Activated CD8-positive, alpha-beta T cell treated with anti-CD3 and anti-CD28 coated beads for 36 hours (primary cell): ENCODE results near the gene TMEM82. TPM values are rescaled to one million over a fixed set of nuclear protein-coding genes. Genes with fewer than 3 reads are reported as not detected.

Source experiments
- ATAC-seq: fragments of 200-7000 bp; cut with Tn5 transposase; one replicate; pipeline ENCODE4 v1.10.0; 2021; ENCODE audit warnings: mild to moderate bottlenecking, moderate library complexity
- CTCF ChIA-PET: fragments of 350-600 bp; sonication (Branson Sonifier 250); formaldehyde crosslinking; loops from one replicate; lab custom pipeline; 2021; ENCODE audit warnings: antibody characterized with exemption; lab: Charles Lee
- POLR2A ChIA-PET: fragments of 350-600 bp; sonication (Branson Sonifier 250); formaldehyde crosslinking; loops from one replicate; lab custom pipeline; 2021; ENCODE audit warnings: antibody characterized with exemption; lab: Charles Lee
- DNase-seq: peaks from one replicate; pipeline ENCODE4 v3.0.0-alpha.2; 2020
- H3K27ac Mint-ChIP-seq: one replicate; pipeline ENCODE4 v1.8.0; 2021; ENCODE audit warnings: mild to moderate bottlenecking, mixed read lengths
- H3K27me3 Mint-ChIP-seq: one replicate; pipeline ENCODE4 v1.8.0; 2021; ENCODE audit warnings: mixed read lengths
- H3K36me3 Mint-ChIP-seq: one replicate; pipeline ENCODE4 v1.8.0; 2021; ENCODE audit warnings: low read depth, mixed read lengths
- H3K4me1 Mint-ChIP-seq: one replicate; pipeline ENCODE4 v1.8.0; 2021; ENCODE audit warnings: low read depth, mixed read lengths
- H3K4me3 Mint-ChIP-seq: one replicate; pipeline ENCODE4 v1.8.0; 2021; ENCODE audit warnings: mild to moderate bottlenecking, moderate library complexity, mixed read lengths
- H3K9me3 Mint-ChIP-seq: one replicate; pipeline ENCODE4 v1.8.0; 2021; ENCODE audit warnings: mixed read lengths
- intact Hi-C: fragments of 100-400 bp; cut with micrococcal nuclease; formaldehyde crosslinking; loops from one replicate; pipeline ENCODE4 v1.10.0; 2022
- total RNA-seq, 2 experiments: library from RNA; stranded (reverse); gene quantifications; one replicate each; pipeline ENCODE4 v1.2.3, GENCODE V29; 2021
- TF ChIP-seq, protein P1 (sequence below): fragments of 200-600 bp; IDR thresholded peaks from one replicate; pipeline ENCODE4 v1.8.0; 2022; ENCODE audit warnings: antibody characterized with exemption, mild to moderate bottlenecking

TMEM82 gene
- total RNA-seq, 2 experiments from 2014 or later = not detected

DNA sequence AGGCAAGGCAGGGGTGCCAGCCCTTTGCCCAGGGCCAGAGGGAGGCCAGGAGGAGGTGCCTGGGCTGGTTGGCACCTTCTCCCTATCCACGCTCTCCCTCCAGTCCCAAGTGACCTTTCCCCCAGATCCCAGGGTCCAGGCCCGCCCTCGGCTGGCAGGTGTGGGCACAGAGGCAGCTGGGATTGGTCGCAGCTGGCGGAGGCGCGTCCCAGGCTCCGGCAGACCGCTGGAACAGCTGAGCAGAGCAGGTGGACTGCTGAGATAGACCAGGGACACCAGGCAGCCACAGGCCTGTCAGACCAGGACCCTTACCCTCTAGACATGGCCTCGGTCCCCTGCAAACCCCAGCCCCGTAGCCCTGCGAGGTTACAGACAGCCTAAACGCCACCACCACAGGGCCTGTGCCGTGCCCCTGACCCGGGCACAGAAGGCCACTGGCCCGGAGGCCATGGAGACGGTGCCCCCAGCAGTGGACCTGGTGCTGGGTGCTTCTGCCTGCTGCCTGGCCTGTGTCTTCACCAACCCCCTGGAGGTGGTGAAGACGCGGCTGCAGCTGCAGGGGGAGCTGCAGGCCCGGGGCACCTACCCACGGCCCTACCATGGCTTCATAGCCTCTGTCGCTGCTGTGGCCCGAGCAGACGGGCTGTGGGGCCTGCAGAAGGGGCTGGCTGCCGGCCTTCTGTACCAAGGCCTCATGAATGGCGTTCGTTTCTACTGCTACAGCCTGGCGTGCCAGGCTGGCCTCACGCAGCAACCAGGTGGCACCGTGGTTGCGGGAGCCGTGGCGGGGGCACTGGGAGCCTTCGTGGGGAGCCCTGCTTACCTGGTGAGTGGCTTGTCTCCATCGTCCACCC lies 6.0 kb upstream of the TMEM82 start, which contains the start of gene SLC25A34:
TSS of gene SLC25A34 (plus strand) at position 221 of the 854 bp plus-strand sequence. CDS start at position 449, 228 bp downstream.
- H3K36me3 Mint-ChIP-seq = peaks cover 2% of the 10 kb centered on the region
- H3K27me3 Mint-ChIP-seq = no peaks in the 10 kb centered on the region
- H3K27ac Mint-ChIP-seq = no peak within 1 kb of the TSS
- no peaks in the 10 kb centered on the region for H3K9me3 Mint-ChIP-seq
- POLR2A ChIA-PET = interaction anchor here (0.6 kb wide), 1 partner anchor 471 kb away, joined by 4 read pairs; no protein-coding TSS in a partner anchor
- TF ChIP-seq, protein P1, sequence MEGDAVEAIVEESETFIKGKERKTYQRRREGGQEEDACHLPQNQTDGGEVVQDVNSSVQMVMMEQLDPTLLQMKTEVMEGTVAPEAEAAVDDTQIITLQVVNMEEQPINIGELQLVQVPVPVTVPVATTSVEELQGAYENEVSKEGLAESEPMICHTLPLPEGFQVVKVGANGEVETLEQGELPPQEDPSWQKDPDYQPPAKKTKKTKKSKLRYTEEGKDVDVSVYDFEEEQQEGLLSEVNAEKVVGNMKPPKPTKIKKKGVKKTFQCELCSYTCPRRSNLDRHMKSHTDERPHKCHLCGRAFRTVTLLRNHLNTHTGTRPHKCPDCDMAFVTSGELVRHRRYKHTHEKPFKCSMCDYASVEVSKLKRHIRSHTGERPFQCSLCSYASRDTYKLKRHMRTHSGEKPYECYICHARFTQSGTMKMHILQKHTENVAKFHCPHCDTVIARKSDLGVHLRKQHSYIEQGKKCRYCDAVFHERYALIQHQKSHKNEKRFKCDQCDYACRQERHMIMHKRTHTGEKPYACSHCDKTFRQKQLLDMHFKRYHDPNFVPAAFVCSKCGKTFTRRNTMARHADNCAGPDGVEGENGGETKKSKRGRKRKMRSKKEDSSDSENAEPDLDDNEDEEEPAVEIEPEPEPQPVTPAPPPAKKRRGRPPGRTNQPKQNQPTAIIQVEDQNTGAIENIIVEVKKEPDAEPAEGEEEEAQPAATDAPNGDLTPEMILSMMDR = no peak
- CTCF ChIA-PET = interaction anchor here (1.0 kb wide), 1 partner anchor 204 kb away, joined by 3 read pairs; no protein-coding TSS in a partner anchor
- H3K4me3 Mint-ChIP-seq = no peak within 1 kb of the TSS
- DNase-seq = no peak
- ATAC-seq = no peak
- peaks cover 2% of the 10 kb centered on the region for H3K4me1 Mint-ChIP-seq
- intact Hi-C loops = no loop called here

- no peaks in the 10 kb centered on the region for H3K27me3 Mint-ChIP-seq
- POLR2A ChIA-PET = interaction anchor here (0.8 kb wide), 1 partner anchor 19 kb away, joined by 3 read pairs; no protein-coding TSS in a partner anchor
These were observed 5.4 kb upstream of the TMEM82 start for GRCh38 chr1:15736892-15737261.

DNA sequence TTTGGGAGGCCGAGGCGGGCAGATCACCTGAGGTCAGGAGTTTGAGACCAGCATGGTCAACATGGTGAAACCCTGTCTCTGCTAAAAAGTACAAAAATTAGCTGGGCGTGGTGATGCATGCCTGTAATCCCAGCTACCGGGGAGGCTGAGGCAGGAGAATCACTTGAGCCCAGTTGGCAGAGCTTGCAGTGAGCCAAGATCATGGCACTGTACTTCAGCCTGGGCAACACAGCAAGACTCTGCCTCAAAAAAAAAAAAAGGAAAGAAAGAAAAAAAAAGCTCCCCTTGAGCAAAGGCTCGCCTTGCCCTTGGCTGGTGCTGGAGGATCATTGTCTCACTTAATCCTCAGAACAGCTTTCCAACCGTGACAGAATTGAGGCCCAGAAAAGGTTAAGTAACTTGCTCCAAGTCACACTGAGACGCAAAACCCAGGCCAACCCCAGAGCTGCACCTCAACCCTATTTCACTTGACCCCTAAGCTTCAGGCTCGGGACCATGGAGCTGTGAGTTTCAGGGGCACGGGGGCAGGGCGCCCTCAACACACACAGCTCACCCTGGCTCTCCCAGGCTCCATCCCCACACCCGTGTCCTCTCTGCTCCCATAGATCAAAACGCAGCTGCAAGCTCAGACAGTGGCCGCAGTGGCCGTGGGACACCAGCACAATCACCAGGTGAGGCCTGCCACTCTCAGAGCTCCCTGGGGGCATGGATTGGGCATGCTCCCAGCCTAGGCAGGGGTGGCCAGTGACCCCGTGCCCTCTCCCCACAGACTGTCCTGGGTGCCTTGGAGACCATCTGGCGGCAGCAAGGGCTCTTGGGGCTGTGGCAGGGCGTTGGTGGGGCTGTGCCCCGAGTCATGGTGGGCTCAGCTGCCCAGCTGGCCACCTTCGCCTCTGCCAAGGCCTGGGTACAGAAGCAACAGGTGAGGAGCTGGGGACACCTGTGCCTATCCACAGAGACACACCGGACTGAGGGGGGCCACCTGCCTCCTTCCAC lies 4.7 kb upstream of the TMEM82 start:
- no peak for DNase-seq
- TF ChIP-seq, protein P1 = no peak
- POLR2A ChIA-PET = interaction anchor here (0.8 kb wide), 1 partner anchor 20 kb away, joined by 3 read pairs; no protein-coding TSS in a partner anchor
- Mint-ChIP-seq H3K27me3 (no peaks in the 10 kb centered on the region), H3K4me3 (no peak overlapping the region), H3K27ac (no peak overlapping the region), H3K4me1 (peaks cover 6% of the 10 kb centered on the region), H3K9me3 (no peaks in the 10 kb centered on the region), H3K36me3 (no peaks in the 10 kb centered on the region)
- ATAC-seq = no peak
- CTCF ChIA-PET = interaction anchor here (0.7 kb wide), 1 partner anchor 54 kb away, joined by 3 read pairs; no protein-coding TSS in a partner anchor
- intact Hi-C loops = no loop called here

More at GRCh38 chr1:15736892-15737261, 5.4 kb upstream of the TMEM82 start:
- CTCF ChIA-PET = no interaction called here
- H3K36me3 Mint-ChIP-seq = peaks cover 2% of the 10 kb centered on the region
- H3K4me1 Mint-ChIP-seq = peaks cover 6% of the 10 kb centered on the region
- H3K4me3 Mint-ChIP-seq = no peak overlapping the region
- ATAC-seq (no peak), DNase-seq (no peak)
- H3K27ac Mint-ChIP-seq = no peak overlapping the region
- H3K9me3 Mint-ChIP-seq = no peaks in the 10 kb centered on the region
- TF ChIP-seq, protein P1 = no peak
- intact Hi-C loops = no loop called here

DNA sequence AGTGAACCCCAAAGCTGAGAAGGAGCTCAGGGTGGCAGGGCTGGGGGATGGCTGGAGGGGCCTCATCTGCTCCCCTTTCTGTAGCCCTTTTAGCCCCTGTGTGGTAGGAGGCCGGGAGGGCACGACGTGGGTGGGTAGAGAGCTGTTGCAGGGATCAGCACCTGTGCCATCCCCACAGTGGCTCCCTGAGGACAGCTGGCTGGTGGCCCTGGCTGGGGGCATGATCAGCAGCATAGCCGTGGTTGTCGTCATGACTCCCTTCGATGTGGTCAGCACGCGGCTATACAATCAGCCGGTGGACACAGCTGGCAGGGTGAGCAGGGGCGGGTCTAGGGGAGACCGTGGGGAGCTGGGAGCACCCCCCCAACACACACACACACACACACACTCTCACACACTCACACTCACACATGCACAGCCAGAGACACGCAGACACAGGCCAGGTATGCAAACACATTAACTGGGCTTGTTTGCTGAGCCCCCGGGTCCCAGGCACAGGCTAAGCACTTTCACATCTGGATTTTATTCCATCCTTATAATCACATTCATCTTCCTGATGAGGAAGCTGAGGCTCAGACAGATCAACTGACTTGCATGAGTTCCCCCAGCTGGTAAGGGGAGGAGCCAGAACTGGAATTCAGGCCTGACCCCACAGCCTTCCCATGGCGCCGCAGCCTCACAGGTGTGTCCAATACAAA lies 3.7 kb upstream of the TMEM82 start:
- ChIA-PET POLR2A (interaction anchor here (0.6 kb wide), 1 partner anchor 141 kb away, joined by 3 read pairs; no protein-coding TSS in a partner anchor), CTCF (interaction anchor here (0.7 to 1.6 kb wide), 2 partner anchors 53 kb away, joined by 3 to 4 read pairs; no protein-coding TSS in a partner anchor)
- Mint-ChIP-seq H3K9me3 (no peaks in the 10 kb centered on the region), H3K4me3 (no peak overlapping the region), H3K36me3 (no peaks in the 10 kb centered on the region), H3K27ac (no peak overlapping the region), H3K27me3 (no peaks in the 10 kb centered on the region), H3K4me1 (peaks cover 6% of the 10 kb centered on the region)
- no peak for ATAC-seq
- intact Hi-C loops = no loop called here
- DNase-seq = no peak
- TF ChIP-seq, protein P1 = no peak
